Subcutaneous abdominal adipose tissue (tissue), 5 donors: ENCODE measurements around the gene LGALS3BP.

Source experiments
- H3K27ac ChIP-seq: one replicate; pipeline ENCODE4 v1.7.0; 2013; ENCODE audit warnings: low read depth, mild to moderate bottlenecking, inconsistent platforms, low read length, moderate library complexity
- H3K27me3 ChIP-seq, 5 donors: one replicate each; pipeline ENCODE4 v1.7.0; 2013; ENCODE audit warnings: low read length in 5 of 5, inconsistent platforms in 1 of 5; ENCODE audit not compliant: control insufficient read depth in 5 of 5, insufficient read depth in 4 of 5
- H3K36me3 ChIP-seq, 5 donors: one replicate each; pipeline ENCODE4 v1.7.0; 2013; ENCODE audit warnings: low read length in 5 of 5; ENCODE audit not compliant: control insufficient read depth in 5 of 5, insufficient read depth in 5 of 5
- H3K4me1 ChIP-seq, 5 donors: one replicate each; pipeline ENCODE4 v1.7.0; 2013; ENCODE audit warnings: low read length in 5 of 5, mild to moderate bottlenecking in 3 of 5, moderate library complexity in 1 of 5; ENCODE audit not compliant: control insufficient read depth in 5 of 5, insufficient read depth in 5 of 5
- H3K4me3 ChIP-seq, 5 donors: one replicate each; pipeline ENCODE4 v1.7.0; 2013; ENCODE audit warnings: low read length in 5 of 5, low read depth in 1 of 5
- H3K9ac ChIP-seq, 5 donors: one replicate each; pipeline ENCODE4 v1.7.0; 2013; ENCODE audit warnings: low read length in 5 of 5, mild to moderate bottlenecking in 4 of 5, moderate library complexity in 3 of 5
- H3K9me3 ChIP-seq, 5 donors: one replicate each; pipeline ENCODE4 v1.7.0; 2013; ENCODE audit warnings: low read length in 5 of 5; ENCODE audit not compliant: control insufficient read depth in 5 of 5
- donor health status: healthy.
- donor health status: healthy.
- donor health status: healthy.
- donor health status: healthy.
- donor health status: healthy.

The LGALS3BP gene

DNA sequence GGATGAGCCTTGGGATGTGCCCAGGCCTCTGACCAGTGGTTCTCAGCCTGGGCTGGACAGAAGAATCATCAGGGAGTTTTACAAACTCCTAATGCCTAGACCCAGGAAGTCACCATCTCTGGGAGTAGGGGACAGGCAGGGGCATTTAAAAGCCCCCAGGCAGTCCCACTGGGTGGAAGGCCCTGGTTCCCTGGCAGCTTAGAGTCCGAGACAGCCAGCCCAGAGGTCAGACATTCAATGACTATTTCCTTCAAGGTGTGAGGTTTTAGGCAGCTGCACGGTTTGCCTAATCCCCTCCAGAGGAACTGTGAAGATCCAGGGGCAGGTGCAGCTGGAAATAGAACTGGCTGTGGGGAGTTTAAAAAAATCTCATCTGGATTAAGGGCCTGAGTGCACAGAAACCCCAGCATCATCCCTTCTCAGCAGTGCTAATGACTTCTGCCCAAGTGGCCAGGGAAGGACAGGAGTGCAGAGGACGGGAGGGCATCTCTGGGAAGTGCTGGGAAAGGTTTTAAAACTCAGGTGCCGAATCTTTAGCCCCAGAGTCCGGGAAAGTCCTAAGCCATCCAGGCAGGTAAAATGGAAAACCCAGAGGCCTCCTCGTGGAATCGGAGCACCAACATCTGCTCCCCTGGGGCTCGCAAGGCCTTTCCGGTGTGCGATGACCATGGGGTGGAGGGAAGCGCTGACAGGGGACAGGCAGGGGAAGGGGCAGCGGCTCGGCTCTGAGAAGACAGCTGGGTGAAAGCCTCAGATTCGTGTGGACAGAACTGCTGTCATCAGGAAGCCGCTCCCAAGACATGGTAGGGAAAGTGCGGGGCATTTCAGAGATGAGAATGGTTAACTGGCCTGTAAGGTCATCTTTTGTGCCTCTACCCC is 1.5 kb upstream of the LGALS3BP start:
- H3K27me3 ChIP-seq, result no peaks in the 10 kb centered on the region
- H3K4me3 ChIP-seq, result no peak overlapping the region
- peaks cover 0 to 6% (median 0%) of the 10 kb centered on the region in 5 donors for H3K36me3 ChIP-seq
- peak overlapping the region in 2 of 5 donors; percentile 40 to 64 for H3K9ac ChIP-seq
- H3K27ac ChIP-seq, result peak overlapping the region; percentile 50
- H3K4me1 ChIP-seq, result peaks cover 8 to 50% (median 47%) of the 10 kb centered on the region in 5 donors
- H3K9me3 ChIP-seq, result no peaks in the 10 kb centered on the region

DNA sequence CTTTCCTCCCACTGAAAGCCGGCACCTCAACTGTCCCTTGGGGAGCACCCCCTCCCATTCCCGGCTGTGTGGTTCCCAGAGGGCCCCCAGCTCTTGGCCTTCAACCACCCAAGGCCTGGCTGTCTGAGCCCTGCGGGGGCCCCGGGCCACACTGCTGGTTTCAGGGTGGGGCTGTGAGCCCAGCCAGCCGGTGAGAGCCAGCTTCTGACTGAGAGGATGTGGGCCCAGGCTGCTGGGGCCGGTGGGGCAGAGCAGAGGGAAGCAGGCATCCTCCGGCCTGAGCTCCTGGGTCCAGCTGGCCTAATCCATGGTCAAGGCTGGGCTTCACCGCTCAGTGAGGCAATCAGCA is 875 bp upstream of the LGALS3BP start:
- Histone ChIP-seq H3K9ac (peak overlapping the region in 3 of 5 donors; percentile 40 to 64 (median 43)), H3K4me3 (no peak overlapping the region), H3K27ac (peak overlapping the region; percentile 50), H3K36me3 (peaks cover 0 to 8% (median 0%) of the 10 kb centered on the region in 5 donors), H3K27me3 (no peaks in the 10 kb centered on the region), H3K9me3 (no peaks in the 10 kb centered on the region), H3K4me1 (peaks cover 4 to 50% (median 47%) of the 10 kb centered on the region in 5 donors)

DNA sequence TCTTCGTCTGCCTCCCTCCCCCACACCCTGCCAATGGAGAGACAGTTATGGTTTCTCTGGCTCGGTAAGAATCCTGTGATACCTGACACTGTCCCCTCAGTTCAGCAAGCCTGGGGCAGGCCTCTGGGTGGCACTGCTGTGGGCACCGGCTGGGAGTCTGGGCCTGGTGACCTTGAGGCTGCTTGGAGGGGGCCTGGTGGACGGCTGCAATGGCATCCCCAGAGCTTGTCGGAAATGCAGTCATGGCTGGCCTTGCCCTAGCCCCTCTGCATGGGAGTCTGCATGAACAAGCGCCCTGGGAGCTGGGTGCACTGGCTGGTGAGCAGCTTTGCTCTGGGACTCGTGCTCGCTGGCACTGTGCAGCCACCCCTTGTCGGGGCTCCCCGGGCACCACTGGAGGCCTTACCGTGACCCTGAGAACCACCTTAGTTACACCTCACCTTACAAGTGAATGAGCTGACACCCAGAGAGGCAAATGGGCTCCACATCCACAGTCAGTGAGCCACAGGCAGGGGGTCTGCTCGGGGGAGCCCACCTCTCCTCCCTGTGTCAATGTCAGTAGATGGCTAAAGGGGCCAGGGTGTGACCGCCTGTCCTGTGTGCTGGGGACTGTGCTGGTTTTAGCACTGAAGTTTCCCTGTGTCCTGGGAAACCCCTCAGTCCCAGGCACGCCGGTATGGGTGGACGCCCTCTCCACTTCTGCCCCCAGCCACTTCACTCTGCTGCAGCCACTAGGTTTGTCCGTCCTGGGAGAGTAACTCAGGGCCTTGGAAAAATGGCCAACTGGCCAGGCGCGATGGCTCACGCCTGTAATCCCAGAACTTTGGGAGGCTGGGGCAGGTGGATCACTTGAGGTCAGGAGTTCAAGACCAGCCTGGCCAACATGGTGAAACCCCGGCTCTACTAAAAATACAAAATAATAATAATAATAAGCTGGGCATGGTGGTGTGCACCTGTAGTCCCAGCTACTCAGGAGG is 1.4 kb downstream of the LGALS3BP start:
- peaks cover 0 to 11% (median 3%) of the 10 kb centered on the region in 5 donors for H3K36me3 ChIP-seq
- H3K27me3 ChIP-seq, result no peaks in the 10 kb centered on the region
- peak overlapping the region in 4 of 5 donors; percentile 3 to 59 (median 28) for H3K9ac ChIP-seq
- H3K4me3 ChIP-seq, result peak overlapping the region; percentile 2 to 65 (median 61)
- H3K4me1 ChIP-seq, result peaks cover 4 to 70% (median 68%) of the 10 kb centered on the region in 5 donors
- H3K9me3 ChIP-seq, result no peaks in the 10 kb centered on the region
- H3K27ac ChIP-seq, result peak overlapping the region; percentile 50

DNA sequence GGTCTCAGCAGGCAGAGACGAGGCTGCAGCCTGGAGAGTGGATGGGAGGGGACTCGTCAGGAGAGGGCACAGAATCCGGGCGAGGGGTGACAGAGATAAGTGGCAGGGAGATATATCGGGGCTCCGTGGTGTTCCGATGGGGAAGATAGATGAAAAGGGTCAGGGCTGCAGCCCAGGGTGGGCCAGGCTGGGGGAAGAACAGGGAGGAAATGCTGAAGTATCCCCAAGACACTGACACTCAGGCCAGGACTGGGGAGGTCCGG is 2.1 kb downstream of the LGALS3BP start:
- Histone ChIP-seq H3K27ac (peak overlapping the region; percentile 50), H3K4me3 (peak overlapping the region in 3 of 5 donors; percentile 2 to 63 (median 5)), H3K9ac (peak overlapping the region in 3 of 5 donors; percentile 32 to 41 (median 38)), H3K27me3 (no peaks in the 10 kb centered on the region), H3K4me1 (peaks cover 4 to 76% (median 71%) of the 10 kb centered on the region in 5 donors), H3K36me3 (peaks cover 0 to 15% (median 6%) of the 10 kb centered on the region in 5 donors), H3K9me3 (no peaks in the 10 kb centered on the region)

DNA sequence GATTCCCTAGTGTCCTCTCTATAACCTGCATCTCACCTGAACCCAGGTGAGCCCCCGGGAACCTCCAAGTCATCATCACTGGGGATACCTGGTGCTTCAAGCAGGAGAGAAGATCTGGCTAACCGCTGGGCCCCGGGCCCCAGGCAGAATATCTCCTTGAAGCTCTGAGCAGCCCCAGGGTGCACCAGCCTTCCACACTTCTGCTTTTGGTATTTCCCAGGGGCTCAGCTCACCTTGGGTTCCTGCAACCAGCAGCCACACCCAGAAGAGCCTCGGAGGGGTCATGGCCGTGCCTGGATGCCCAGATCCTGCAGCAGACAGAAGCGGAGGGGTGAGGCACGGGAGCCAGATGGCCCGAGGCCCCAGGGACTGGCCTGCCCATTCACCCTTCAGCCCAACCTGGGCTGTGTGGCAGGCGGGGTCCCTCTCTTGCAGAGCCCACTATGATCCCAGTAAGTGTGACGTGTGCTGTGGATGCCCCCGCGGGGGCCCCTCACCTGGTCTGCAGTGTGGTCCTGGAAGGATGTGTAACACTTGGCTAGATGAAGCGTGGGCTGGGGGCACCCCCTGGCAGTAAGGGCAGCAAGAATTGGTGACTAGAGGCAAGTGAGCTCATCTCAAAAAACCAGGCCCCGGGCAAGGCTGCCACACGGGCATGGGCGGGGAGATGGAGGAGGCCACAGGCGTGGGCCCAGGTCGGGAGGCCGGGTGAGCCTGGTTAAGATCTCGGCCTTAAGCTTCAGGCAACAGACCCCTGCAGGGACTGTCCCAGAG is 2.6 kb downstream of the LGALS3BP start:
- Histone ChIP-seq H3K36me3 (peaks cover 0 to 20% (median 11%) of the 10 kb centered on the region in 5 donors), H3K4me3 (no peak overlapping the region), H3K27me3 (no peaks in the 10 kb centered on the region), H3K4me1 (peaks cover 4 to 78% (median 71%) of the 10 kb centered on the region in 5 donors), H3K9ac (peak overlapping the region in 3 of 5 donors; percentile 32 to 41 (median 38)), H3K27ac (peak overlapping the region; percentile 57), H3K9me3 (no peaks in the 10 kb centered on the region)

DNA sequence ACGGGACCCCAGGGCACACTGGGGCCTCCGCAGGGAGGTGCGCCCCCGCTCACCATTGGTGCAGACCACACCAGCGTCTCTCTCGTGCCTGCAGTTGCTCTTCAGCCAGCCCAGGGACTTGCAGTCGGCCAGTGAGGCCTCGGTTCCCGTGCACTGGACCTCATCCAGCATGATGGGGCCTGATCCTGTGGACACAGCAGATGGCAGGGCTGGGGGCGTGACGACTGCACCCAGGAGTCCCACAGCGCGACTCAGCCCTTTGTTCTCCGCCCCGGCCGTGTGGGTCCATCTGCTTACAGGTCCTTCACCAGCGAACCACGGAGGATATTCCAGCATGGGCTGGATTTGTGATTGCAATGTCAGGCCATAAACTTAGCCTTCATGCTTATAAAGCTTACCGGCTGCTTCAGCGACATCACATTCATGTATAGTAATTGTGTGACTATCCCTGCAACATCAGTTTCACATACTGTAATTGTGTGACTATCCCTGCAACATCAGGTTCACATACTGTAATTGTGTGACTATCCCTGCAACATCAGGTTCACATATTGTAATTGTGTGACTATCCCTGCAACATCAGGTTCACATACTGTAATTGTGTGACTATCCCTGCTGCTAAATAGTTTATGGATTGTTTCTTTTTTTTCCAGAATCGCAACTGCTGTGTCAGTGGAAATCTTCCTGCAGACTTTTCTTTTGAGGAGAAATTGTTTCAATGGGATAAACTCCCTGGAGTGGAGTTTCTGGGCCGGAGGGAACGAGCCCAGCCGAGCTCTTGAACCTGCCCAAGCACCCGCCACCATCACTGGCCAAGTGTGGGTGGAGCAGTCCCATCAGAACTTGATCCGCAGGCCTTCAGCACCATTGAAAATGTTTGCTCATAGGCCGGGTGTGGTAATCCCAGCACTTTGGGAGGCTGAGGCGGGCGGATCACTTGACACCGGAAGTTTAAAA is 4.8 kb downstream of the LGALS3BP start:
- Histone ChIP-seq H3K9ac (no peak overlapping the region), H3K27me3 (no peaks in the 10 kb centered on the region), H3K36me3 (peaks cover 0 to 28% (median 14%) of the 10 kb centered on the region in 5 donors), H3K4me1 (peaks cover 2 to 87% (median 74%) of the 10 kb centered on the region in 5 donors), H3K4me3 (peak overlapping the region in 2 of 5 donors; percentile 11 to 13), H3K27ac (peak overlapping the region; percentile 57), H3K9me3 (no peaks in the 10 kb centered on the region)

DNA sequence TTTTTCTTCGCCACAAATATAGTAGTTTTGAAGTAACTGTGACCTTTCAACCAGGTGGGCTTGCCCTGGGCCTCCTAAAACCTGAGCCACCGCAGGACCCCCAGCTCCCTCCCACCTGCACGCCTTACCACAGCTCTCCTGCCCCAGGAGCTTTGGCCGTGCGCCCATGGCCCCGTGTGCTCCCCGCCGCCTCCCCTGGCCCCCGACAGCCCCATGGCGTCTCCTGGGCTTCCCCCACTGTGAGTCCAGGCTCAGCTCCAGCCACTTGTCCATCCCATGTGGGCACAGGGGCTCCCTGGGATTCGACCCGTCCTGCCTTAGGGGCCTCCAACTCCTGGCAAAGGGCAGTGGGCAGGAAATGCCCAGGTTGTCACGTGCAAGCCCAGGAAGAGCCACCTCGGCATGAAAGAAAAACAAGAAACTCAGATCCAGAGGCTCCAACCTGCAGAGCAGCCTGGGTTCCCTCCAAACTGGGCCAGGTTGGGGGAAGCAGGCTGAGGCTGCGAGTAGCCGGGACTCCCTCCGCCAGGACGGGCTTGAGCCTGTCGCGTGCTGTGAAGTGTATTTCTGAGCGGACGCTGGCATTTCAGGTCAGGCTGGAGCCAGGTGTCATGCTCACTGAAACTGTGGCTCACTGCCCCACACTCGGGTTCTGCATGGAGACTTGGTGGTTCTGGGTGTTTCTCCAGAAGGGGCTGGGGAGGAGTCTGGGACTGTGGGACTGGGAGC is 5.8 kb downstream of the LGALS3BP start:
- Histone ChIP-seq H3K9me3 (no peaks in the 10 kb centered on the region), H3K36me3 (peaks cover 0 to 34% (median 17%) of the 10 kb centered on the region in 5 donors), H3K27ac (peak overlapping the region; percentile 57), H3K4me3 (no peak overlapping the region), H3K9ac (no peak overlapping the region), H3K4me1 (peaks cover 2 to 78% (median 66%) of the 10 kb centered on the region in 5 donors), H3K27me3 (no peaks in the 10 kb centered on the region)

DNA sequence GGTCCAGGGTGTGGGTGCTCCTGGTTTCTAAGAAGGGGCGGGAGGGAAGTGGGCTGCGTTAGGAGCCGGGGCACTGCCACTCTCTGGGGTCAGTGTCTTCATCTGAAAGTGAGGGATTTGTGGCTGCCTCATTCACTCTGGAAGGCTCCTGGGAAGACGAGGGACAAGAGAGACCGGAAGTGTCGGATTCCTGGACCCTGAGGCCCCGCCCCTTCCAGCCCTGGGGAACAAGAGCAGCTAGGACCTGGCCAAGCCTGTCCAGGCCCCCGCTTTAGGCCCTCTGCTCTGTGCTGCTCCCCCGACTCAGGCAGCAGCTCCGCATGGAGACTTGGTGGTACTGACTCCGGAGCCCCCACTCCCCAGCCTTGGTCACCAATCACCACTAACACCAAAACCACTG is 6.5 kb downstream of the LGALS3BP start:
- H3K27ac ChIP-seq, result no peak overlapping the region
- peaks cover 0 to 41% (median 21%) of the 10 kb centered on the region in 5 donors for H3K36me3 ChIP-seq
- H3K4me1 ChIP-seq, result peaks cover 2 to 70% (median 59%) of the 10 kb centered on the region in 5 donors

More for the DNA sequence above, 6.5 kb downstream of the LGALS3BP start:
- Histone ChIP-seq H3K27me3 (no peaks in the 10 kb centered on the region), H3K9ac (no peak overlapping the region), H3K9me3 (no peaks in the 10 kb centered on the region), H3K4me3 (no peak overlapping the region)
